Mesenteric fat pad (tissue), 1 donor: ENCODE data around the gene KIAA1755. TPM values are rescaled to one million over a fixed set of nuclear protein-coding genes. Genes with fewer than 3 reads are reported as not detected.
"Not testable (repeated sequence)": the region's sequence is repeated elsewhere in the genome, so short reads cannot be mapped to it uniquely, and the experiment has no call there.

Experiments used
- DNase-seq: peaks from one replicate; pipeline ENCODE4 v3.0.0-alpha.2; 2020; ENCODE audit warnings: low spot score
- total RNA-seq: library from RNA; stranded (reverse); fragmentation: NEBNext Ultra II Directional; extraction: Animal tissue kit (Norgen Biotek cat#: 25700); gene quantifications from one replicate; pipeline ENCODE4 v1.2.1, GENCODE V29; 2021
- donor health status: DM: yes; HTN: yes; CAD: no.

KIAA1755 gene
- total RNA-seq, 1 donor from 2014 or later: 5.6 TPM

- DNase-seq: no peak
Measured at GRCh38 chr20:38267296-38267695, 6.8 kb upstream of the KIAA1755 start.

GRCh38 chr20:38266426-38266825 is 5.9 kb upstream of the KIAA1755 start:
- no peak for DNase-seq

- DNase-seq: no peak
Measured at GRCh38 chr20:38262931-38263330, 2.4 kb upstream of the KIAA1755 start.

GRCh38 chr20:38261054-38261390 is 487 bp upstream of the KIAA1755 start:
- DNase-seq: no peak

GRCh38 chr20:38260025-38260377 is 534 bp downstream of the KIAA1755 start:
- no peak for DNase-seq

- peak; percentile 51 for DNase-seq
Measured at GRCh38 chr20:38258545-38259215, 1.9 kb downstream of the KIAA1755 start.

GRCh38 chr20:38256966-38257365 is 3.6 kb downstream of the KIAA1755 start:
- peak; percentile 55 for DNase-seq

GRCh38 chr20:38256021-38256420 is 4.5 kb downstream of the KIAA1755 start:
- peak; percentile 33 for DNase-seq

- peak; percentile 86 for DNase-seq
Measured at GRCh38 chr20:38255393-38255792, 5.1 kb downstream of the KIAA1755 start.

GRCh38 chr20:38254621-38255020 is 5.9 kb downstream of the KIAA1755 start:
- not testable (repeated sequence) for DNase-seq

GRCh38 chr20:38253571-38253970 is 7.0 kb downstream of the KIAA1755 start:
- peak; percentile 8 for DNase-seq

GRCh38 chr20:38252292-38253288 is 7.9 kb downstream of the KIAA1755 start:
- DNase-seq: peak; percentile 69

- peak; percentile 53 for DNase-seq
Measured at GRCh38 chr20:38251441-38251840, 9.1 kb downstream of the KIAA1755 start.

- DNase-seq: peak; percentile 14
Measured at GRCh38 chr20:38250609-38251008, 9.9 kb downstream of the KIAA1755 start.

GRCh38 chr20:38249536-38250310 is 10.8 kb downstream of the KIAA1755 start:
- no peak for DNase-seq

- DNase-seq: no peak
Measured at GRCh38 chr20:38248133-38248532, 12.4 kb downstream of the KIAA1755 start.

GRCh38 chr20:38247725-38248124 is 12.8 kb downstream of the KIAA1755 start:
- DNase-seq: not testable (repeated sequence)

- DNase-seq: no peak
Measured at GRCh38 chr20:38247166-38247509, 13.4 kb downstream of the KIAA1755 start.

GRCh38 chr20:38246357-38247165 is 14.0 kb downstream of the KIAA1755 start:
- no peak for DNase-seq

- DNase-seq: no peak
Measured at GRCh38 chr20:38245753-38246152, 14.8 kb downstream of the KIAA1755 start.

- no peak for DNase-seq
Measured at GRCh38 chr20:38243709-38244020, 16.9 kb downstream of the KIAA1755 start.
